ENCODE measurements around the gene GRM4.

The GRM4 gene

DNA sequence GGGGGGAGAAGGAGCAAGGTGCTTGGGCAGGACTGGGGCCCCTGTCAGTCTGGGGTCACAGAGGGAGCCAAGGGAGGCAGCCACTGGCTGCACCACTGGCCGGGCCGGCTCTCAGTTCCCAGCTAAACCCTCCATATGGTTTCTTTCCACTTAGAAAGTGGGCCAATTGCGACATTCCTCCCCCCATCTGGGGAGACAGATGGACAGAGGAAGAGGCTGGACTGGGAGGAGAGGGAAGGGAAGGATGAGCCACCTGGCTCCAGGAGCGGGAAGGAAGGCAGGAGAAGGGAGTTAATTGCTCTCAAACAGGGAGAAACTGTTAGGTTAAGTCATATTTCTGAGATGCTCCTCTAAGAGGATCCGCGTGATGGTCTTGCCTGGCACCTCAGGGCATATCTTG is 82.2 kb downstream of the GRM4 start:
- Histone ChIP-seq H3K4me1 (ENCODE audit: control insufficient read depth, insufficient read depth, low read length) (no peaks in the 10 kb centered on the region), H3K4me3 (ENCODE audit: insufficient read depth, low read depth, low read length) (no peak overlapping the region), H3K36me3 (ENCODE audit: control insufficient read depth, insufficient read depth, low read length) (no peaks in the 10 kb centered on the region), H3K27me3 (ENCODE audit: control insufficient read depth, insufficient read depth, low read length, poor library complexity, severe bottlenecking) (no peaks in the 10 kb centered on the region), H3K9me3 (ENCODE audit: control insufficient read depth, low read length) (no peaks in the 10 kb centered on the region), H3K27ac (ENCODE audit: insufficient read depth, low read depth, low read length, poor library complexity, severe bottlenecking) (no peak overlapping the region)
- 92 to 93% methylated on average over 6 of the region's 6 CpGs for WGBS, 2 experiments

DNA sequence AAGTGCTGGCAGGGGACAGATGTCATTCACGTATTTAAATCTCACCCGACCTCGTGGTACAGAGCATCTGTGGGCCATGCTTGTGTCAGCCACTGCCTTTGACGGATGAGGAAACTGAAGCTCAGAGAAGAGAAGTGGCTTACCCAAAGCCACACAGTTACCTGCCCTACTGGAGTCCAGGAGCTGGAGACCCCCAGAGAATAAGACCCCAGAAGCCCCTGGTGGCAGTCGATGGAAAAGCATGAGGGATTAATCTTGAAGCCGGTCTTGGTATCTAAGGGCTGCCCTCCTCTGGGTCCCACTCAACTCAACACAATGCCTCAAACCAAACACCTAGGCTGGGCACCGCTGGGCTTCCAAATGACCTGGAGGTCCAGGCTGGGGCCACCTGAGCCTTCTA is 83.1 kb downstream of the GRM4 start:
- Histone ChIP-seq H3K27me3 (ENCODE audit: control insufficient read depth, insufficient read depth, low read length, poor library complexity, severe bottlenecking) (no peaks in the 10 kb centered on the region), H3K4me1 (ENCODE audit: control insufficient read depth, insufficient read depth, low read length) (peaks cover 6% of the 10 kb centered on the region), H3K4me3 (ENCODE audit: insufficient read depth, low read depth, low read length) (no peak overlapping the region), H3K27ac (ENCODE audit: insufficient read depth, low read depth, low read length, poor library complexity, severe bottlenecking) (no peak overlapping the region), H3K9me3 (ENCODE audit: control insufficient read depth, low read length) (no peaks in the 10 kb centered on the region), H3K36me3 (ENCODE audit: control insufficient read depth, insufficient read depth, low read length) (no peaks in the 10 kb centered on the region)
- 82% methylated on average over 7 of the region's 7 CpGs for WGBS, 2 experiments

- Histone ChIP-seq H3K9me3 (ENCODE audit: control insufficient read depth, low read length) (no peaks in the 10 kb centered on the region), H3K27ac (ENCODE audit: insufficient read depth, low read depth, low read length, poor library complexity, severe bottlenecking) (no peak overlapping the region), H3K36me3 (ENCODE audit: control insufficient read depth, insufficient read depth, low read length) (no peaks in the 10 kb centered on the region), H3K27me3 (ENCODE audit: control insufficient read depth, insufficient read depth, low read length, poor library complexity, severe bottlenecking) (no peaks in the 10 kb centered on the region), H3K4me3 (ENCODE audit: insufficient read depth, low read depth, low read length) (no peak overlapping the region), H3K4me1 (ENCODE audit: control insufficient read depth, insufficient read depth, low read length) (peaks cover 6% of the 10 kb centered on the region)
- 93 to 94% methylated on average over 2 to 3 of the region's 3 CpGs for WGBS, 2 experiments
Observed at GRCh38 chr6:34062156-34062555, 83.7 kb downstream of the GRM4 start.

DNA sequence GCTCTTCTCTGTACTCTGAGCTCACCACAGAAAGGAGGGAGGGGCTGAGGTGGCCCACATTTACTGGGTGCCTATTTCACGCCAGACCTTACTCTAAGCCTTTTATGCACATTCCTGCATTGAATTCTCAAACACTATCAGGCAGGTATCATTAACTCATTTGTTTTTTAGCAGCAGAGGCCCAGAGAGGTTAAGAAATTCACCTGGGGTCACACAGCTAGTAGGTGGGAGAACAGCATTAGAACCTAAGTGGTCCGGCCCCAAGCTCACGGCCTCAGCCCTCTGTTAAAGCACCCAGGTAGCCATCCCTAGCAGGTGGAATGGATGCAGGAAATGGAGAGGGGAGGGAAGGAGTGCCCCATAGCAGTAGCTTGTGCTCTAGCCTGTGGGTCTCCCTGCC is 84.5 kb downstream of the GRM4 start:
- no peaks in the 10 kb centered on the region for H3K27me3 ChIP-seq (ENCODE audit: control insufficient read depth, insufficient read depth, low read length, poor library complexity, severe bottlenecking)
- no peaks in the 10 kb centered on the region for H3K36me3 ChIP-seq (ENCODE audit: control insufficient read depth, insufficient read depth, low read length)
- 89 to 90% methylated on average over 3 of the region's 3 CpGs for WGBS, 2 experiments

DNA sequence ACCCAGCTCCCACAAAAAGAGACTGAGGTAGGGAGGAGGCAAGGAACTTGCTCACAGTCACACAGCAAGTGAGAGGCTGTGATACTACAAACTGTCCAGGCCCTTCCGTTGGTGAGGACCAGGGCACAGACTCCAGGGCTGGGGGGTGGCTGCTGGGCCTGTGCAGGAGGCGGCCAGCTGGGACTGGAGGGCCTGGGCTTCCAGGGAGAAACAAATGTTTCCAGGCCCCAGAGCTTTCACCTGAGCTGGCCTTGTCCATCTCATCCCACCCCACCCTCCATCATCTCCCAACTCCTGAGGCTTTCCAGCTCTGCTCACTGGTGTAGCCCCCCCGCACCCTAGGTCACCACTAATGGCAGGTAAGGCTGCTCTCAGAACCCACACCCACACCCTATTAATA is 86.0 kb downstream of the GRM4 start:
- Histone ChIP-seq H3K9me3 (ENCODE audit: control insufficient read depth, low read length) (no peaks in the 10 kb centered on the region), H3K27ac (ENCODE audit: insufficient read depth, low read depth, low read length, poor library complexity, severe bottlenecking) (no peak overlapping the region), H3K36me3 (ENCODE audit: control insufficient read depth, insufficient read depth, low read length) (no peaks in the 10 kb centered on the region), H3K4me3 (ENCODE audit: insufficient read depth, low read depth, low read length) (no peak overlapping the region), H3K4me1 (ENCODE audit: control insufficient read depth, insufficient read depth, low read length) (peaks cover 6% of the 10 kb centered on the region), H3K27me3 (ENCODE audit: control insufficient read depth, insufficient read depth, low read length, poor library complexity, severe bottlenecking) (no peaks in the 10 kb centered on the region)
- 89 to 90% methylated on average over 3 of the region's 3 CpGs for WGBS, 2 experiments

More for the DNA sequence above, 84.5 kb downstream of the GRM4 start:
- Histone ChIP-seq H3K27ac (ENCODE audit: insufficient read depth, low read depth, low read length, poor library complexity, severe bottlenecking) (no peak overlapping the region), H3K4me3 (ENCODE audit: insufficient read depth, low read depth, low read length) (no peak overlapping the region), H3K9me3 (ENCODE audit: control insufficient read depth, low read length) (no peaks in the 10 kb centered on the region), H3K4me1 (ENCODE audit: control insufficient read depth, insufficient read depth, low read length) (peaks cover 6% of the 10 kb centered on the region)

DNA sequence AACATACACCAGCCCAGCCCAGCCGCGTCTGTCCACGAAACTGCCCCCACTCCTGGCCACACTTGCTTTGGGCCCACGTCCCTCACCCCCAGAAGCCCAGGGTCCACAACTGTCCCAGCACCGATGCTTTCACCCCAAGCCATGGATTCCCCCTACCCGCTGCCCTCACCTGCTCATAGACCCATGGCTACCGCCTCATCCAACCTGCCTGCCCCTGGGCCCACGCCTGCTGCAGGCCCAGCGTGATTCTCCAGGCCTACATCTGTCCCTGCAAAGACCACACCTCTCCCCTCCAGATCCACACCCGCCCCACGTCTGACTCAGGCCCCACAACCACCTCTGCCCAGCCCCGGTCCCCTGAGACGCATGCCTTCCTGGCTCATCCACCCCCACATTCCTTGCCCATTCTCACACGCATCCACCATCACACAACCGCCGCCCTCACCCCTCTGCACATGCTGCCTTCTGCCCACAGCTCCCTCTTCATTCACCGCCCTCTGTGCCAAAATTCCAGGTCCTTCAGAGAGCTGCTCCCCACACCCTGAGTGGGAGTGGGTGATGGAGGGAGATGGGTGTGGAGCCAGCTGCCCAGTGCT is 86.7 kb downstream of the GRM4 start:
- Histone ChIP-seq H3K4me1 (ENCODE audit: control insufficient read depth, insufficient read depth, low read length) (peaks cover 6% of the 10 kb centered on the region), H3K36me3 (ENCODE audit: control insufficient read depth, insufficient read depth, low read length) (no peaks in the 10 kb centered on the region), H3K27me3 (ENCODE audit: control insufficient read depth, insufficient read depth, low read length, poor library complexity, severe bottlenecking) (no peaks in the 10 kb centered on the region), H3K9me3 (ENCODE audit: control insufficient read depth, low read length) (no peaks in the 10 kb centered on the region), H3K4me3 (ENCODE audit: insufficient read depth, low read depth, low read length) (no peak overlapping the region), H3K27ac (ENCODE audit: insufficient read depth, low read depth, low read length, poor library complexity, severe bottlenecking) (no peak overlapping the region)
- WGBS, 2 experiments = 88 to 89% methylated on average over 17 of the region's 17 CpGs

DNA sequence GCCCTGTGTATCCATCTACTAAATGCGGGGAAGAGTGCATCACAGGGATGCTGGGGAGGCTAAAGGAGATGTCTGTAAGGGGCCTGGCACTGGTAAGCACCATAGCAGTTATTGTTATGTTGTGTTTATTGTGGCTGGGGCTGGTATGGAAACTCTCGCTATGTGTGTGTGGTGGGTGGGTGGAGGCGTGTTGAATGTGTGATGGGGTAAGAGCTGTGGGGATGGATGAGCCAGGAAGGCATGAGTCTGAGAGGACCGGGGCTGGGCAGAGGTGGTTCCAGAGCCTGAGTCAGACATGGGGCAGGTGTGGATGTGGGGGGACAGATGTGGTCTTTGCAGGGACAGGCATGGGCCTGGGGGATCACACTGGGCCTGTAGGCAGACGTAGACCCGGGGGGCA is 88.1 kb downstream of the GRM4 start:
- no peaks in the 10 kb centered on the region for H3K27me3 ChIP-seq (ENCODE audit: control insufficient read depth, insufficient read depth, low read length, poor library complexity, severe bottlenecking)
- WGBS, 2 experiments = 95 to 96% methylated on average over 6 of the region's 6 CpGs
- H3K4me1 ChIP-seq (ENCODE audit: control insufficient read depth, insufficient read depth, low read length) = peaks cover 18% of the 10 kb centered on the region
- no peaks in the 10 kb centered on the region for H3K36me3 ChIP-seq (ENCODE audit: control insufficient read depth, insufficient read depth, low read length)
- no peak overlapping the region for H3K27ac ChIP-seq (ENCODE audit: insufficient read depth, low read depth, low read length, poor library complexity, severe bottlenecking)
- H3K4me3 ChIP-seq (ENCODE audit: insufficient read depth, low read depth, low read length) = no peak overlapping the region
- no peaks in the 10 kb centered on the region for H3K9me3 ChIP-seq (ENCODE audit: control insufficient read depth, low read length)

- Histone ChIP-seq H3K4me3 (ENCODE audit: insufficient read depth, low read depth, low read length) (no peak overlapping the region), H3K36me3 (ENCODE audit: control insufficient read depth, insufficient read depth, low read length) (no peaks in the 10 kb centered on the region), H3K27ac (ENCODE audit: insufficient read depth, low read depth, low read length, poor library complexity, severe bottlenecking) (no peak overlapping the region), H3K27me3 (ENCODE audit: control insufficient read depth, insufficient read depth, low read length, poor library complexity, severe bottlenecking) (no peaks in the 10 kb centered on the region), H3K4me1 (ENCODE audit: control insufficient read depth, insufficient read depth, low read length) (peaks cover 20% of the 10 kb centered on the region), H3K9me3 (ENCODE audit: control insufficient read depth, low read length) (no peaks in the 10 kb centered on the region)
- 95 to 96% methylated on average over 16 of the region's 16 CpGs for WGBS, 2 experiments
Observed at GRCh38 chr6:34057191-34057590, 88.7 kb downstream of the GRM4 start.

- WGBS, 2 experiments = 53 to 57% methylated on average over 36 of the region's 36 CpGs
- no peak overlapping the region for H3K27ac ChIP-seq (ENCODE audit: insufficient read depth, low read depth, low read length, poor library complexity, severe bottlenecking)
- H3K27me3 ChIP-seq (ENCODE audit: control insufficient read depth, insufficient read depth, low read length, poor library complexity, severe bottlenecking) = no peaks in the 10 kb centered on the region
Observed at GRCh38 chr6:34056305-34057108, 89.4 kb downstream of the GRM4 start.

GRCh38 chr6:34055223-34055933 is 90.5 kb downstream of the GRM4 start:
- Histone ChIP-seq H3K36me3 (ENCODE audit: control insufficient read depth, insufficient read depth, low read length) (no peaks in the 10 kb centered on the region), H3K4me1 (ENCODE audit: control insufficient read depth, insufficient read depth, low read length) (peaks cover 20% of the 10 kb centered on the region), H3K27me3 (ENCODE audit: control insufficient read depth, insufficient read depth, low read length, poor library complexity, severe bottlenecking) (no peaks in the 10 kb centered on the region), H3K27ac (ENCODE audit: insufficient read depth, low read depth, low read length, poor library complexity, severe bottlenecking) (no peak overlapping the region), H3K9me3 (ENCODE audit: control insufficient read depth, low read length) (no peaks in the 10 kb centered on the region), H3K4me3 (ENCODE audit: insufficient read depth, low read depth, low read length) (no peak overlapping the region)
- WGBS, 2 experiments = 74 to 77% methylated on average over 18 of the region's 18 CpGs

More at GRCh38 chr6:34056305-34057108, 89.4 kb downstream of the GRM4 start:
- Histone ChIP-seq H3K4me3 (ENCODE audit: insufficient read depth, low read depth, low read length) (no peak overlapping the region), H3K4me1 (ENCODE audit: control insufficient read depth, insufficient read depth, low read length) (peaks cover 20% of the 10 kb centered on the region), H3K36me3 (ENCODE audit: control insufficient read depth, insufficient read depth, low read length) (no peaks in the 10 kb centered on the region), H3K9me3 (ENCODE audit: control insufficient read depth, low read length) (no peaks in the 10 kb centered on the region)

All from ectodermal cell (in vitro differentiated cells).